Trophoblast cell (in vitro differentiated cells and primary cell): Measurements from ENCODE around the gene ACP4.

Experiments used
- DNase-seq, 2 donors: peaks; one replicate each; pipeline ENCODE4 v3.0.0-alpha.2; 2016
- H2AFZ ChIP-seq: 2 replicates; pipeline ENCODE4 v1.6.1; 2013; ENCODE audit warnings: low read length, moderate library complexity, mild to moderate bottlenecking; ENCODE audit not compliant: insufficient read depth, poor library complexity
- H2AK5ac ChIP-seq: 2 replicates; pipeline ENCODE4 v1.6.1; 2013; ENCODE audit warnings: mild to moderate bottlenecking, low read length
- H2BK120ac ChIP-seq: 2 replicates; pipeline ENCODE4 v1.6.1; 2013; ENCODE audit warnings: low read length, mild to moderate bottlenecking, moderate library complexity; ENCODE audit not compliant: insufficient read depth, poor library complexity
- H2BK12ac ChIP-seq: 2 replicates; pipeline ENCODE4 v1.6.1; 2013; ENCODE audit warnings: mild to moderate bottlenecking, low read length, moderate library complexity
- H2BK5ac ChIP-seq: 2 replicates; pipeline ENCODE4 v1.6.1; 2013; ENCODE audit warnings: low read length, low read depth, moderate library complexity, mild to moderate bottlenecking; ENCODE audit not compliant: poor library complexity
- H3K14ac ChIP-seq: 2 replicates; pipeline ENCODE4 v1.6.1; 2013; ENCODE audit warnings: mild to moderate bottlenecking, low read length
- H3K18ac ChIP-seq: 2 replicates; pipeline ENCODE4 v1.6.1; 2013; ENCODE audit warnings: mild to moderate bottlenecking, low read length
- H3K23ac ChIP-seq: 2 replicates; pipeline ENCODE4 v1.6.1; 2013; ENCODE audit warnings: low read length
- H3K27ac ChIP-seq: 2 replicates; pipeline ENCODE4 v1.5.1; 2013; ENCODE audit warnings: low read depth, mild to moderate bottlenecking, inconsistent platforms, low read length, moderate library complexity
- H3K27me3 ChIP-seq: 2 replicates; pipeline ENCODE4 v1.6.1; 2013; ENCODE audit warnings: inconsistent platforms, mild to moderate bottlenecking, low read length, moderate library complexity; ENCODE audit not compliant: insufficient read depth
- H3K36me3 ChIP-seq, 2 experiments: 1 replicate in 1 of 2; 2 replicates in 1 of 2; pipeline ENCODE4 v1.6.1; 2013; ENCODE audit warnings: low read length in 2 of 2, mild to moderate bottlenecking in 2 of 2, moderate library complexity in 1 of 2; ENCODE audit not compliant: insufficient read depth in 2 of 2, control insufficient read depth in 1 of 2
- H3K4ac ChIP-seq: 2 replicates; pipeline ENCODE4 v1.6.1; 2013; ENCODE audit warnings: low read depth, mild to moderate bottlenecking, low read length, moderate library complexity
- H3K4me1 ChIP-seq, 2 experiments: 1 replicate in 1 of 2; 2 replicates in 1 of 2; pipeline ENCODE4 v1.6.1; 2013; ENCODE audit warnings: low read length in 2 of 2, mild to moderate bottlenecking in 2 of 2, moderate library complexity in 1 of 2; ENCODE audit not compliant: insufficient read depth in 2 of 2, control insufficient read depth in 1 of 2
- H3K4me2 ChIP-seq: 2 replicates; pipeline ENCODE4 v1.6.1; 2013; ENCODE audit warnings: inconsistent platforms, mild to moderate bottlenecking, low read length, moderate library complexity
- H3K4me3 ChIP-seq: 2 replicates; pipeline ENCODE4 v1.5.1; 2013; ENCODE audit warnings: mild to moderate bottlenecking, low read depth, low read length, inconsistent platforms
- H3K79me1 ChIP-seq: one replicate; pipeline ENCODE4 v1.6.1; 2013; ENCODE audit warnings: low read length
- H3K79me2 ChIP-seq: 2 replicates; pipeline ENCODE4 v1.6.1; 2013; ENCODE audit warnings: low read length, mild to moderate bottlenecking; ENCODE audit not compliant: control insufficient read depth, insufficient read depth, poor library complexity
- H3K9ac ChIP-seq: 2 replicates; pipeline ENCODE4 v1.6.1; 2013; ENCODE audit warnings: mild to moderate bottlenecking, low read length
- H3K9me3 ChIP-seq: 2 replicates; pipeline ENCODE4 v1.6.1; 2013; ENCODE audit warnings: low read depth, mild to moderate bottlenecking, control low read depth, inconsistent platforms, low read length; ENCODE audit not compliant: insufficient read depth
- H4K12ac ChIP-seq: 2 replicates; pipeline ENCODE4 v1.6.1; 2013; ENCODE audit warnings: low read depth, mild to moderate bottlenecking, low read length, moderate library complexity
- H4K8ac ChIP-seq: 2 replicates; pipeline ENCODE4 v1.6.1; 2013; ENCODE audit warnings: low read depth, mild to moderate bottlenecking, low read length, moderate library complexity
- H4K91ac ChIP-seq: one replicate; pipeline ENCODE4 v1.6.1; 2013; ENCODE audit warnings: low read depth, mild to moderate bottlenecking, low read length, moderate library complexity
- WGBS: extraction: QIAGEN DNeasy Blood & Tissue Kit; methylation state at CpG from one replicate; pipeline ENCODE4 v1.1.7; 2013; ENCODE audit warnings: missing lambda C conversion rate; ENCODE audit not compliant: insufficient read length, insufficient coverage; ENCODE audit errors: extremely low coverage; 5-methylcytosine and 5-hydroxymethylcytosine counted together

Gene ACP4

DNA sequence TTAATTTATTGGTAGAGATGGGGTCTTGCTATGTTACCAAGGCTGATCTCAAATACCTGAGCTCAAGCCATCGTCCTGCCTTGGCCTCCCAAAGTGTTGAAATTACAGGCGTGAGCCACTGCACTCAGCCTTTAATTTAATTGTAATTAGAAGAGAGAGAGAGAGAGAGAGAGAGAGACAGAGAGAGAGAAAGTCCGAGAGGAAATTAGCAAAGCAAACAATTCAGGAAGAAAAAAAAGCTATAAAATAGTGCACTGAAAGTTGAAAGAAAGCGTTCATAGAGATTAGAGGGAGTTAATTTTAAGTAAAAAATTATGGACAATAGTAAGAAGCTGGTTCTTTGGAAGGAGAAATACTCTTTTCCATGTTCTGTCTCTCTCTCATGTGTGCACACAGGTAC is 13.0 kb upstream of the ACP4 start:
- Histone ChIP-seq H2BK120ac (no peak overlapping the region), H2BK12ac (no peak overlapping the region), H2AFZ (no peak overlapping the region), H4K8ac (no peak overlapping the region), H3K18ac (no peak overlapping the region), H3K4me2 (no peak overlapping the region), H3K79me2 (no peaks in the 10 kb centered on the region), H3K4me3 (no peak overlapping the region), H3K23ac (no peak overlapping the region), H3K36me3 (no peaks in the 10 kb centered on the region), H3K9me3 (no peaks in the 10 kb centered on the region), H3K27me3 (no peaks in the 10 kb centered on the region), H3K79me1 (peaks cover 11% of the 10 kb centered on the region), H2AK5ac (no peak overlapping the region), H3K9ac (no peak overlapping the region), H3K14ac (no peak overlapping the region), H3K4me1 (peaks cover 9 to 18% of the 10 kb centered on the region in 2 experiments), H3K27ac (peak overlapping the region; percentile 42), H3K4ac (no peak overlapping the region), H2BK5ac (no peak overlapping the region), H4K91ac (no peak overlapping the region), H4K12ac (no peak overlapping the region)
- WGBS, result 100% methylated on average over 1 of the region's 4 CpGs
- no peak for DNase-seq

DNA sequence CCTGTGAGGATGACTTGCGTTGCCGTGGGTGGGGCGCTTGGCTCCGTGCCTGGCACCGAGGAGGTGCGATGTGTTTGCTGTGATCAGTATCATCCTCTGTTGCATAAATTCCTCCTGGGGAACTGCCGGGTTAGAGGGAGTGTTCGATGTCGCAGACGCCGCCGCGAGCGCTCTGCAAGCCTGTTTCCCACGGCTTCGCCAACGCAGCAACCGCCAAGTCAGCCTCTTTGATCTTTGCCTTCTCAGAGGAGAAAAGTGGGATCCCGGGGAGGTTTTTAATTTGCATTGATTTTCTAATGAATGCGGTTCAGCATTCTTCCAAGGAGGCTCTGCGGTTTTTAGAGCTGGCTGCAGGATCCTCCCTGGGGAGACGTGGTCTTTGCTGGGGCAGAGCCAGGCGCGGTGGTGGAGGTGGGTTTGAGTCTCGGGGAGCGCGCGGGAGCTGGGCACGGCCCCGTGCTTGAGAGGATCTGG is 12.3 kb upstream of the ACP4 start:
- Histone ChIP-seq H2BK5ac (peak overlapping the region; percentile 29), H2BK12ac (peak overlapping the region; percentile 12), H3K4me2 (peak overlapping the region; percentile 20), H3K4me3 (no peak overlapping the region), H3K27ac (peak overlapping the region; percentile 42), H4K12ac (no peak overlapping the region), H4K8ac (peak overlapping the region; percentile 26), H3K27me3 (no peaks in the 10 kb centered on the region), H3K36me3 (no peaks in the 10 kb centered on the region), H4K91ac (peak overlapping the region; percentile 60), H3K18ac (peak overlapping the region; percentile 42), H2AFZ (no peak overlapping the region), H3K4ac (no peak overlapping the region), H3K23ac (no peak overlapping the region), H3K9ac (no peak overlapping the region), H3K79me2 (no peaks in the 10 kb centered on the region), H3K4me1 (peaks cover 9 to 21% of the 10 kb centered on the region in 2 experiments), H3K9me3 (no peaks in the 10 kb centered on the region), H2AK5ac (no peak overlapping the region), H3K79me1 (peaks cover 11% of the 10 kb centered on the region), H2BK120ac (peak overlapping the region; percentile 65), H3K14ac (no peak overlapping the region)
- WGBS, result no CpG with 5 or more reads among the region's 30 CpGs
- peak; percentile 86 to 89 for DNase-seq

DNA sequence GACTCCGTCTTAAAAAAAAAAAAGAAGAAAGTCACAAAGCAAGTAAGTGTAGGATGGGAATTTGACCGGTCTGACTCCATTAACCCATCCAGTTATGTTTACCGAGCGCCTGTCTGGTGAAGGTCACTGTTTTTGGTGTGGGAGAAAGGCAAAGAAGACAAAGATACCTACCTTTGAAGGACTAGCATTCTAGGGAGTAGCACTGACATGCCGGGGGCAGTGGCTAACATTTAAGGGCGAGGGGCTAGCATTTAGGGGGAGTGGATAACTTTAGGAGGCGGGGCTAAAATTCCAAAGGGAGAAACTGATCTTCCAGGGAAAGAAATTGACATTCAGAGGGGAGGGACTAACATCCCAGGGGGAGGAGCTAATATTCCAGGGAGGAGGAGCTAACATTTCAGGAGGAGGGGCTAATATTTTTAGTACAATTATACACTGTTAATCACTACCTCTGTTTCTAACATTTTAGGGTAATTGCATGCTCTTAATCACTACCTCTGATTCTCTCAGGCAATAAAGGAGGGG is 11.2 kb upstream of the ACP4 start:
- no CpG with 5 or more reads among the region's 7 CpGs for WGBS

DNA sequence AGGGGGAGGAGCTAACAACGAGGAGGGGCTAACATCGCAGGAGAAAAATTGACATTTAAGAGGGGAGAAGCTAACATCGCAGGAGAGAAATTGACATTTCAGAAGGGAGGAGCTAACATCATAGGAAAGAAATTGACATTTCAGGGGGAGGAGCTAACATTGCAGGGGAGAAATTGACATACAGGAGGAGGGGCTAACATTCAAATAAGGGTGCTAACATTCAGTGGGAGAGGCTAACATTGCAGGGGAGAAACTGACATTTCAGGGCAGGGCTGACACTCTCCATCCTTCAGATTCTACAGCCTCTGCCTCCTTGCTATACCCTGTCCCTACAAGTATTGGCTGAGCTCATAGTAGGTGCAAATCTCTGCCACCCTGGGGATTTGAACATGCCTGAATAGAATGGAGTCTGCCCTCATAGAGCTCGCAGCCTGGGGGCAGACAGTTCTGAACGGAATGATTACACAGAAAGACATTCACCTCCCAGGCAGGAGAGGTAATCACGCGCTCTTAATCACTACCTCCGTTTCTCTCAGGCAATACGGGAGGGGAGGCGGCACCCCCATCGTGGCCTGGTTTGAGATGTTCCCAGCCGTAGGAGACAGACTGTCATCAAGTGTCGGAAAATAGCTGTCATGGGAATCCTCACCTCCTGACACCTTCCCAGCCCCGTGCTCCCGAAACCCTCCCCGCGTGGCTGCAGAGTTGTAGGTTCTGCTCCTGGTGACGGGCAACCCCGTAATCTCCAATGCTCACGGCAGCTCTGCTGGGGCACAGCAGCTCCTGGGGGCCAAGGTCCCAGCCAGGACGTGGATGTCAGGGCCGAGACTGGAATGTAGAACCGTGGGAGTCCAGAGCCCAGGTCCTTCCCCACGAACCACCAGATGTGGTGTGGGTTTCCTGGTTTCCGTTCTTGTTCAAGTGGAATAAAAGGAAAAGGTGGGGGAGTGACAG is 10.4 kb upstream of the ACP4 start:
- Histone ChIP-seq H4K91ac (peak overlapping the region; percentile 46), H4K12ac (no peak overlapping the region), H4K8ac (peak overlapping the region; percentile 14), H3K9ac (no peak overlapping the region), H3K27ac (peak overlapping the region; percentile 75), H3K79me1 (peaks cover 15% of the 10 kb centered on the region), H2AK5ac (peak overlapping the region; percentile 81), H3K4me3 (no peak overlapping the region), H3K9me3 (no peaks in the 10 kb centered on the region), H3K23ac (no peak overlapping the region), H2AFZ (no peak overlapping the region), H3K27me3 (no peaks in the 10 kb centered on the region), H2BK120ac (peak overlapping the region; percentile 77), H3K18ac (peak overlapping the region; percentile 45), H3K14ac (peak overlapping the region; percentile 52), H2BK12ac (no peak overlapping the region), H2BK5ac (peak overlapping the region; percentile 77), H3K79me2 (no peaks in the 10 kb centered on the region), H3K4ac (no peak overlapping the region), H3K4me2 (no peak overlapping the region), H3K36me3 (no peaks in the 10 kb centered on the region), H3K4me1 (peaks cover 15 to 26% of the 10 kb centered on the region in 2 experiments)
- no CpG with 5 or more reads among the region's 25 CpGs for WGBS
- peak; percentile 98 to 99 for DNase-seq

More for the DNA sequence above, 11.2 kb upstream of the ACP4 start:
- Histone ChIP-seq H2BK120ac (no peak overlapping the region), H3K9me3 (no peaks in the 10 kb centered on the region), H4K8ac (no peak overlapping the region), H2AK5ac (no peak overlapping the region), H3K79me2 (no peaks in the 10 kb centered on the region), H3K4me3 (no peak overlapping the region), H3K14ac (no peak overlapping the region), H3K4me2 (no peak overlapping the region), H3K27me3 (no peaks in the 10 kb centered on the region), H3K4ac (no peak overlapping the region), H3K36me3 (no peaks in the 10 kb centered on the region), H2BK12ac (no peak overlapping the region), H4K12ac (no peak overlapping the region), H2BK5ac (no peak overlapping the region), H3K4me1 (peaks cover 15 to 26% of the 10 kb centered on the region in 2 experiments), H3K9ac (no peak overlapping the region), H2AFZ (no peak overlapping the region), H4K91ac (peak overlapping the region; percentile 21), H3K79me1 (peaks cover 15% of the 10 kb centered on the region), H3K27ac (peak overlapping the region; percentile 48), H3K23ac (no peak overlapping the region), H3K18ac (no peak overlapping the region)
- peak in 1 of 2 donors; percentile 53 for DNase-seq
